ENCODE measurements around the gene ZNF700.
A peak's percentile ranks its signal among the peaks of the same experiment; 100 is the strongest.

The ZNF700 gene

DNA sequence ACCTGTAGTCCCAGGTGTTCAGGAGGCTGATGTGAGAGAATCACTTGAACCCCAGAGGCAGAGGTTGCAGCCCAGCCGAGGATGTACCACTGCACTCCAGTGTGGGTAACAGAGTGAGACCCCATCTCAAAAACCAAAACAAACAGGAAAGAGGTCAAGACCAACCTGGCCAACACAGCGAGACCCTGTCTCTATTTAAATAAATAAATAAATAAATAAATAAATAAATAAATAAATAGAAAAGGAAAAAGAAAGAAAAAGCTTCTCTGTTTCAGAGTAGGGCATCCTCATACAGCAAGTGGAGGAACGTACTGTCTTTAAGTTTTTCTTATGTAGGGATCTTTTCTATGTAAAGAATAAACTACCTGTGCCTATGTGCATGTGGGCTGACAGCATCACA is 2.3 kb downstream of the ZNF700 start (continued):
- TF ChIP-seq ZNF335 (tag by site-specific recombination; conservative IDR thresholded peaks at IDR 0.05) (no peak), ZNF623 (tag by site-specific recombination; IDR thresholded peaks at IDR 0.05) (peak; percentile 82), KLF1 (tag by site-specific recombination; IDR thresholded peaks at IDR 0.05) (no peak), SCRT2 (tag by site-specific recombination; IDR thresholded peaks at IDR 0.05) (no peak), EGR2 (tag by site-specific recombination; IDR thresholded peaks at IDR 0.05; ENCODE audit: low read depth) (no peak), SP3 (tag by site-specific recombination; IDR thresholded peaks at IDR 0.05) (peak; percentile 26; the same call in 1 of the 2 replicates), YY2 (tag by site-specific recombination; IDR thresholded peaks at IDR 0.05) (no peak), ZBTB17 (tag by site-specific recombination; IDR thresholded peaks at IDR 0.05) (no peak), ZNF510 (tag by site-specific recombination; IDR thresholded peaks at IDR 0.05; ENCODE audit: insufficient replicate concordance) (peak; percentile 24), ZNF707 (tag by site-specific recombination; IDR thresholded peaks at IDR 0.05) (no peak), ZNF843 (tag by site-specific recombination; IDR thresholded peaks at IDR 0.05) (no peak), ZNF174 (tag by site-specific recombination; IDR thresholded peaks at IDR 0.05) (no peak), ZNF133 (tag by site-specific recombination; IDR thresholded peaks at IDR 0.05) (no peak), ZNF830 (tag by site-specific recombination; IDR thresholded peaks at IDR 0.05; ENCODE audit: low read depth) (no peak), ZNF48 (tag by site-specific recombination; IDR thresholded peaks at IDR 0.05) (no peak), ZNF658 (tag by site-specific recombination; IDR thresholded peaks at IDR 0.05) (no peak), ZNF202 (tag by site-specific recombination; IDR thresholded peaks at IDR 0.05; ENCODE audit: borderline replicate concordance) (peak; percentile 87; the same call in 1 of the 2 replicates), ZNF664 (tag by site-specific recombination; IDR thresholded peaks at IDR 0.05) (peak; percentile 55; the same call in 1 of the 2 replicates), ZNF670 (tag by site-specific recombination; IDR thresholded peaks at IDR 0.05; ENCODE audit: low read depth) (no peak), KLF9 (tag by site-specific recombination; IDR thresholded peaks at IDR 0.05; ENCODE audit: low read depth) (no peak), ZNF621 (tag by site-specific recombination; IDR thresholded peaks at IDR 0.05) (no peak), ZFP37 (tag by site-specific recombination; IDR thresholded peaks at IDR 0.05) (0 out of 2 replicates have a peak, but pooled peaks have one; percentile 51), ZNF626 (tag by site-specific recombination; IDR thresholded peaks at IDR 0.05) (no peak), ZNF223 (tag by site-specific recombination; IDR thresholded peaks at IDR 0.05) (no peak), SETDB1 (IDR thresholded peaks at IDR 0.05; ENCODE audit: insufficient read length, low read length) (no peak), ZNF792 (tag by site-specific recombination; IDR thresholded peaks at IDR 0.05) (no peak), ZNF341 (tag by site-specific recombination; IDR thresholded peaks at IDR 0.05; ENCODE audit: low read depth) (peak; percentile 18; the same call in 1 of the 2 replicates), ZNF140 (tag by site-specific recombination; IDR thresholded peaks at IDR 0.05) (peak; percentile 61; the same call in 1 of the 2 replicates)
- TF ChIP-seq, protein P1, sequence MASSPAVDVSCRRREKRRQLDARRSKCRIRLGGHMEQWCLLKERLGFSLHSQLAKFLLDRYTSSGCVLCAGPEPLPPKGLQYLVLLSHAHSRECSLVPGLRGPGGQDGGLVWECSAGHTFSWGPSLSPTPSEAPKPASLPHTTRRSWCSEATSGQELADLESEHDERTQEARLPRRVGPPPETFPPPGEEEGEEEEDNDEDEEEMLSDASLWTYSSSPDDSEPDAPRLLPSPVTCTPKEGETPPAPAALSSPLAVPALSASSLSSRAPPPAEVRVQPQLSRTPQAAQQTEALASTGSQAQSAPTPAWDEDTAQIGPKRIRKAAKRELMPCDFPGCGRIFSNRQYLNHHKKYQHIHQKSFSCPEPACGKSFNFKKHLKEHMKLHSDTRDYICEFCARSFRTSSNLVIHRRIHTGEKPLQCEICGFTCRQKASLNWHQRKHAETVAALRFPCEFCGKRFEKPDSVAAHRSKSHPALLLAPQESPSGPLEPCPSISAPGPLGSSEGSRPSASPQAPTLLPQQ (tag by site-specific recombination; IDR thresholded peaks at IDR 0.05), result no peak
- TF ChIP-seq, protein P2, sequence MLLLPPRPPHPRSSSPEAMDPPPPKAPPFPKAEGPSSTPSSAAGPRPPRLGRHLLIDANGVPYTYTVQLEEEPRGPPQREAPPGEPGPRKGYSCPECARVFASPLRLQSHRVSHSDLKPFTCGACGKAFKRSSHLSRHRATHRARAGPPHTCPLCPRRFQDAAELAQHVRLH (tag by site-specific recombination; IDR thresholded peaks at IDR 0.05), result no peak
- TF ChIP-seq, protein P3, sequence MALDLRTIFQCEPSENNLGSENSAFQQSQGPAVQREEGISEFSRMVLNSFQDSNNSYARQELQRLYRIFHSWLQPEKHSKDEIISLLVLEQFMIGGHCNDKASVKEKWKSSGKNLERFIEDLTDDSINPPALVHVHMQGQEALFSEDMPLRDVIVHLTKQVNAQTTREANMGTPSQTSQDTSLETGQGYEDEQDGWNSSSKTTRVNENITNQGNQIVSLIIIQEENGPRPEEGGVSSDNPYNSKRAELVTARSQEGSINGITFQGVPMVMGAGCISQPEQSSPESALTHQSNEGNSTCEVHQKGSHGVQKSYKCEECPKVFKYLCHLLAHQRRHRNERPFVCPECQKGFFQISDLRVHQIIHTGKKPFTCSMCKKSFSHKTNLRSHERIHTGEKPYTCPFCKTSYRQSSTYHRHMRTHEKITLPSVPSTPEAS (tag by site-specific recombination; IDR thresholded peaks at IDR 0.05), result no peak
- TF ChIP-seq, protein P4, sequence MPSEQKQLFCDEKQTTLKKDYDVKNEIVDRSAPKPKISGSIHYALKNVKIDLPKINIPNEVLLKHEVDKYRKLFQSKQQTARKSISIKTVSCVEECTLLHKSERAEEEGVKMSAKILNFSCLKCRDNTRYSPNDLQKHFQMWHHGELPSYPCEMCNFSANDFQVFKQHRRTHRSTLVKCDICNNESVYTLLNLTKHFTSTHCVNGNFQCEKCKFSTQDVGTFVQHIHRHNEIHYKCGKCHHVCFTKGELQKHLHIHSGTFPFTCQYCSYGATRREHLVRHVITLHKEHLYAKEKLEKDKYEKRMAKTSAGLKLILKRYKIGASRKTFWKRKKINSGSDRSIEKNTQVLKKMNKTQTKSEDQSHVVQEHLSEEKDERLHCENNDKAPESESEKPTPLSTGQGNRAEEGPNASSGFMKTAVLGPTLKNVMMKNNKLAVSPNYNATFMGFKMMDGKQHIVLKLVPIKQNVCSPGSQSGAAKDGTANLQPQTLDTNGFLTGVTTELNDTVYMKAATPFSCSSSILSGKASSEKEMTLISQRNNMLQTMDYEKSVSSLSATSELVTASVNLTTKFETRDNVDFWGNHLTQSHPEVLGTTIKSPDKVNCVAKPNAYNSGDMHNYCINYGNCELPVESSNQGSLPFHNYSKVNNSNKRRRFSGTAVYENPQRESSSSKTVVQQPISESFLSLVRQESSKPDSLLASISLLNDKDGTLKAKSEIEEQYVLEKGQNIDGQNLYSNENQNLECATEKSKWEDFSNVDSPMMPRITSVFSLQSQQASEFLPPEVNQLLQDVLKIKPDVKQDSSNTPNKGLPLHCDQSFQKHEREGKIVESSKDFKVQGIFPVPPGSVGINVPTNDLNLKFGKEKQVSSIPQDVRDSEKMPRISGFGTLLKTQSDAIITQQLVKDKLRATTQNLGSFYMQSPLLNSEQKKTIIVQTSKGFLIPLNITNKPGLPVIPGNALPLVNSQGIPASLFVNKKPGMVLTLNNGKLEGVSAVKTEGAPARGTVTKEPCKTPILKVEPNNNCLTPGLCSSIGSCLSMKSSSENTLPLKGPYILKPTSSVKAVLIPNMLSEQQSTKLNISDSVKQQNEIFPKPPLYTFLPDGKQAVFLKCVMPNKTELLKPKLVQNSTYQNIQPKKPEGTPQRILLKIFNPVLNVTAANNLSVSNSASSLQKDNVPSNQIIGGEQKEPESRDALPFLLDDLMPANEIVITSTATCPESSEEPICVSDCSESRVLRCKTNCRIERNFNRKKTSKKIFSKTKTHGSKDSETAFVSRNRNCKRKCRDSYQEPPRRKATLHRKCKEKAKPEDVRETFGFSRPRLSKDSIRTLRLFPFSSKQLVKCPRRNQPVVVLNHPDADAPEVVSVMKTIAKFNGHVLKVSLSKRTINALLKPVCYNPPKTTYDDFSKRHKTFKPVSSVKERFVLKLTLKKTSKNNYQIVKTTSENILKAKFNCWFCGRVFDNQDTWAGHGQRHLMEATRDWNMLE (tag by site-specific recombination; conservative IDR thresholded peaks at IDR 0.05; ENCODE audit: low read depth), result peak; percentile 92
- TF ChIP-seq, protein P5, sequence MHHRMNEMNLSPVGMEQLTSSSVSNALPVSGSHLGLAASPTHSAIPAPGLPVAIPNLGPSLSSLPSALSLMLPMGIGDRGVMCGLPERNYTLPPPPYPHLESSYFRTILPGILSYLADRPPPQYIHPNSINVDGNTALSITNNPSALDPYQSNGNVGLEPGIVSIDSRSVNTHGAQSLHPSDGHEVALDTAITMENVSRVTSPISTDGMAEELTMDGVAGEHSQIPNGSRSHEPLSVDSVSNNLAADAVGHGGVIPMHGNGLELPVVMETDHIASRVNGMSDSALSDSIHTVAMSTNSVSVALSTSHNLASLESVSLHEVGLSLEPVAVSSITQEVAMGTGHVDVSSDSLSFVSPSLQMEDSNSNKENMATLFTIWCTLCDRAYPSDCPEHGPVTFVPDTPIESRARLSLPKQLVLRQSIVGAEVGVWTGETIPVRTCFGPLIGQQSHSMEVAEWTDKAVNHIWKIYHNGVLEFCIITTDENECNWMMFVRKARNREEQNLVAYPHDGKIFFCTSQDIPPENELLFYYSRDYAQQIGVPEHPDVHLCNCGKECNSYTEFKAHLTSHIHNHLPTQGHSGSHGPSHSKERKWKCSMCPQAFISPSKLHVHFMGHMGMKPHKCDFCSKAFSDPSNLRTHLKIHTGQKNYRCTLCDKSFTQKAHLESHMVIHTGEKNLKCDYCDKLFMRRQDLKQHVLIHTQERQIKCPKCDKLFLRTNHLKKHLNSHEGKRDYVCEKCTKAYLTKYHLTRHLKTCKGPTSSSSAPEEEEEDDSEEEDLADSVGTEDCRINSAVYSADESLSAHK (tag by site-specific recombination; IDR thresholded peaks at IDR 0.05), result no peak
